Activated CD4-positive, CD25-positive, alpha-beta regulatory T cell (primary cell): ENCODE results near the gene CARD19.
"Not testable (repeated sequence)": the region's sequence is repeated elsewhere in the genome, so short reads cannot be mapped to it uniquely, and the experiment has no call there.

Experiments used
- DNase-seq, 4 experiments: peaks; one replicate each; lab custom pipeline; 2025; lab: John Stamatoyannopoulos, UW

CARD19 gene

DNA sequence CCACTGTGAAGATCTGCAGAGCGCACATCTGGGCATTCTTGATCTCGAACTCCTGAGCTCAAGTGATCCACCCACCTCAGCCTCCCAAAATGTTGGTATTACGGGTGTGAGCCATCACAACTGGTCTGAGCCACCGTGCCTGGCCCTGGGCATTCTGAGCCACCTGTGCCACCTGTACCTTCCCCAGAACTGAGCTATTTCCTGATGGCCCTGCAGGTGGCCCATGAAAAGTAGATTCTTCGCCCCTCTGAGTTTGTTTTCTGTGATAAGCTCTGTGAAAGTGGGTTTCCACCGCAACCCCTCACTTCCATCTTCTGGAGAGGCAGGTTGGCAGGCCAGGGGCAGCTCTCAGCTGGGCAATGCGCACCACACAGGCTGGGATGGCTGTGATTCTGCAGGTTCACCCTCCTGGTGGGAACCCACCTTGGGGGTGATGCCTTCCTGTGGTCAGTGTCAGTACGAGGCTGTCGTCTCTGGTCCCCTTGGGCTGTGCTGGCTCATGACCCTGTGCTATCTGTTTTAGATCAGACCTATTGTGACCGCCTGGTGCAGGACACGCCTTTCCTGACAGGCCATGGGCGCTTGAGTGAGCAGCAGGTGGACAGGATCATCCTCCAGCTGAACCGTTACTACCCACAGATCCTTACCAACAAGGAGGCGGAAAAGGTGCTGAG, 11.3 kb downstream of the CARD19 start:
- DNase-seq: no peak

- no peak for DNase-seq
Observed at GRCh38 chr9:93107825-93108161, 11.8 kb downstream of the CARD19 start.

- DNase-seq: peak in 3 of 4 experiments; percentile 20 to 35 (median 26)
Observed at GRCh38 chr9:93108291-93109041, 12.4 kb downstream of the CARD19 start.

GRCh38 chr9:93110311-93110855, 14.4 kb downstream of the CARD19 start:
- DNase-seq: no peak

GRCh38 chr9:93111001-93111370, 15.0 kb downstream of the CARD19 start:
- no peak for DNase-seq

DNA sequence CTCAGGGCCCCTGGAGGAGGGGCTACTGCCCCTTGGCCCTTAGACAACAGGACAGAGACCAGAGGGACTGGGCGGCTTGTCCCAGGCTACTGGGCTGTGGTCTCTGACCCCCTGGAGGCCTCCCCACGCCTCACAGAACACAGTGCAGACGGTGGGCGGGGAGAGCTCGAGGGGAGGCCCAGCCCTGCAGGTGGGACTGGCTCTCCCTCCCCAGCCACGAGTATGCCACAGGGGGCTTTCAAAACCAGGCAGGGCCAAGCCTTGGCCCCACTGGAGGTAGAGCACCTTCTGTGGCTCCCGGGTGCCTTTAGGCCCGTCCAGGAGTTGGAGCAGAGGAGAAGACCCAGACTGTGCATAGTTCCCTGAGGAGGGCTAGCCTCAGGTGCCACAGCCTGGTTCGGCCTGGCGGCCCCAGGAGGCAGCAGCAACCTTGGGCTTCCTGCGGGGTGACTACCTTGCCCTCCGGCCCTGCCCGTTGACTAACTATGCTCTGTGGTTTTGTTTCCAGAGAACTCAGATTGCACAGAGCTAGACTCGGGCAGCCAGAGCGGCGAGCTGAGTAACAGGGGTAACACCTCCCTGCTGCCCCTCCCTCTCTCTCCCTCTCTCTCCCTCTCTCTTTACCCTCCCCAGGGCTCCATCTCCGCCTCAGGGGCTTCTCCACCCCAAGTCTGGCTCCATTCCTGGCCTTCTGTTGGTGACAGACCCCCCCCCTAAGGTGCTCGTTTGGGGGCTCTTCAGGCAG, 15.5 kb downstream of the CARD19 start:
- no peak for DNase-seq

- no peak for DNase-seq
Observed at GRCh38 chr9:93112116-93112863, 16.3 kb downstream of the CARD19 start.

- DNase-seq: no peak
Observed at GRCh38 chr9:93112864-93113389, 16.9 kb downstream of the CARD19 start.

GRCh38 chr9:93114169-93114983, 18.4 kb downstream of the CARD19 start:
- DNase-seq: no peak

- no peak for DNase-seq
Observed at GRCh38 chr9:93114984-93115335, 18.9 kb downstream of the CARD19 start.

DNA sequence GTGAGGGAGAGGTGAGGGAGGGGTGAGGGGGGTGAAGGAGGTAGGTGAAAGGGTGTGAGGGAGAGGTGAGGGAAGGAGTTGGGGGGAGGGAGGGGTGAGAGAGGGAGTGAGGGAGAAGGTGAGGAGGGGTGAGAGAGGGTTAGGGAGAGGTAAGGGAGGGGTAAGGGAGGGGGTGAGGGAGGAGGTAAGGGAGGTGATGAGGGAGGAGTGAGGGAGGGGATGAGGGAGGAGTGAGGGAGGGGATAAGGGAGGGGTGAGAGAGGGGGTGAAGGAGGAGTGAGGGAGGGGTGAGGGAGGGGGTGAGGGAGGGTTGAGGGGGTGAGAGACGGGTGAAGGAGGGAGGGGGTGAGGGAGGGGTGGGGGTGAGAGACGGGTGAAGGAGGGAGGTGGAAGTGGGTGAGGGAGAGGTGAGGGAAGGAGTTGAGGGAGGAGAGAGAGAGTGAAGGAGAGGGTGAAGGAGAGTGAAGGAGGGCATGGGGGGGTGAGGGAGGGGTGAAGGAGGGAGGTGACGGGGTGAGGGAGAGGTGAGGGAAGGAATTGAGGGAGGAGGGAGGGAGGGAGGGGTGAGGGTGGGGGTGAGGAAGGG, 19.6 kb downstream of the CARD19 start:
- no peak for DNase-seq

- no peak for DNase-seq
Observed at GRCh38 chr9:93116072-93116961, 20.3 kb downstream of the CARD19 start.

DNA sequence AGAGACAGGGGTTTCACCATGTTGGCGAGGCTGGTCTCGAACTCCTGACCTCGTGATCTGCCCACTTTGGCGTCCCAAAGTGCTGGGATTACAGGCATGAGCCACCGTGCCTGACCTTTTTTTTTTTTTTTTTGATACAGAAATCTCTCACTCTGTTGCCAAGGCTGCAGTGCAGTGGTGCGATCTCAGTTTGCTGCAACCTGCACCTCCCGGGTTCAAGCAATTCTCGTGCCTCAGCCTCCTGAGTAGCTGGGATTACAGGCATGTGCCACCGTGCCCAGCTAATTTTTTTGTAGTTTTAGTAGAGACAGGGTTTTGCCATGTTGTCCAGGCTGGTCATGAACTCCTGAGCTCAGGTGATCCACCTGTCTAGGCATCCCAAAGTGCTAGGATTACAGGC, 21.5 kb downstream of the CARD19 start:
- not testable (repeated sequence) for DNase-seq

- no peak for DNase-seq
Observed at GRCh38 chr9:93117924-93118862, 22.2 kb downstream of the CARD19 start.

DNA sequence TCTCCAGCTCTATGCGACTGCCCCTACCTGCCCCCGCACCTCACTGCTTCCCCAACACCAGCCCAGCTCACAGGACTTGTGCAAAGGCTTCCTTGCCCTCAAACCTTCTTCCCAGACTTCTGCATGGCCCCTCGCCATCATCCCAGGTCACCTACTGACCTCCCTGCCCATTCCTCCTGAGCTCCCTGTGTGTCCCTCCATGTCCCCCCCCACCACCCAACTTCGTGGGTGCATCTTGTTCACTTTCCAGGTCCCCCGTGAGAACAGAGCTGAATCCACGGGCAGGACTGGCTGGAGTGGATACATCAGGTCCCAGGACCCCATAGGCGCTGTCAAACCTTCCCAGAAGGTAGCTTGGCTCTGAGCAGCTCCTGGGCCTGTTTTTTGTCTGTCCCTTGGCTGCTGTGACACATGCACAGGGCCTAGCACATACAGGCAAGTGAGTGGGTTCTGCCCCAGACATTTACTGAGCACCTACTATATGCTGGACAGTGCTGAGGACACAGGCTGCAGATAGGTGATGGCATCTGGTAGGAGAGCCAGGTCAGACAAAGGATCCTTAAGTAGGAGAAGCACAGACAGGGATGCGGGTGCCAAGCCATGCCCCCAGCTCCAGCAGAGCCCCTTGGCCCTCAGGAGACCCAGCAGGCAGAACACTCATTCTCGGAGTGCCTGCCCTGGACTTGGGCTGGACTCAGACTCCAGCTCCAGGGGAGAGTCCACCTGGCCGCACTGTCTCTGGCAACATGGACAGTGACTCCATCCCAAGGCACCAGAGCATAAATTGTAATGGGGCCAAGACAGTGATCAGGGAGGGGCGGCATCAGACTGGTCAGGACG, 23.1 kb downstream of the CARD19 start:
- no peak for DNase-seq

GRCh38 chr9:93119703-93119952, 23.6 kb downstream of the CARD19 start:
- DNase-seq: no peak

DNA sequence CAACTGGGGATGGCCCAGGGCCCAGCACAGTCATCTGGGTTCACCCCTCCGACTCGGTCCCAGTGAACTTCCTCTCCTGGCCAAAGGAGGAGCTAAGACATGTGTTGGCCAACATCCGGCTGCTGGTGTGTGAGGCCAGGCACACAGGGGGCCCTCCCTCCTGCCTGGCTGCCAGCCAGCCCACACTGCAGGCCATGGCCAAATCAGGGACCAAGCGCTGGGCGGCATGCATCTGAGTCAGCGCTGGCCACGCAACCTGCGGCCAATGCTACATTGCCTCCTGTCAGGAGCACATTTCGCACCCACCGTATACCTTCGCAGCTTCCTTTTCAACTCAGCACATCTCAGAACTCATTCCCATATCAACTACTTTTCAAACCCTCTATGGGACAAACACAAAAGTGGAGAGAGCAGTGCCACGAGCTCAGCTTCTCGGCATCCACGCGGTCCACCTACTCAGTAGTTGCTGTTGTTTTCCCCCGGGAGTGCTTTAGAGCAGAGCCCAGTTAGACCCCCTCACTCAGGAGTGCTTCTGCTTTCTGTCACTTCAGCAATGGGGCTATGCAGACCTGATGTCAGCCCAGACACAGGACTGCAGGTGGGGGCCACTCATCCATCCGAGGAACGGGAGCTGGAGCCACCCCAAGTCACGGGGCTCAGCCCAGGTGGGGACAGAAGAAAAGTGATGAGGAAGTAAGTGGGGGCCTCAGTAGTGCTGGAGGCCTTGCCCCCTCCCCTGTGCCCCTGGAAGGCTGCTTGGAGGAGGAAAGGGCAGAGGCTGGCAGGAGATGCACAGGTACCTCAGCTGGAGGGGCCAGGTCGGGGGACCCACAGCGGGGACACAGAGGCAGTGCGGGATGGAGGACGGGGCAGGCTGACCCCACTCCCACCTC, 24.2 kb downstream of the CARD19 start:
- no peak for DNase-seq
